ENCODE measurements around the gene ADORA3. TPM values are rescaled to one million over a fixed set of nuclear protein-coding genes. Genes with fewer than 3 reads are reported as not detected.
"Not testable (repeated sequence)": the region's sequence is repeated elsewhere in the genome, so short reads cannot be mapped to it uniquely, and the experiment has no call there.

ADORA3 gene
- polyA plus RNA-seq (2011; rRNA removed) (not detected in 2 replicates), polyA minus RNA-seq (2011; rRNA and poly(A)+ RNA removed) (not detected in 2 replicates)

- ChIA-PET CTCF (interaction anchor here (0.8 to 1.5 kb wide), 3 partner anchors 22 to 266 kb away, joined by 3 to 4 read pairs (median 3); no protein-coding TSS in a partner anchor), POLR2A (no interaction called here)
- peaks cover 15% of the 10 kb centered on the region for H3K27me3 ChIP-seq (ENCODE audit: control insufficient read depth, insufficient read depth, low read length)
- no peak within 1 kb of the TSS for H3K27ac ChIP-seq (ENCODE audit: low read depth, low read length)
- H3K9me3 ChIP-seq (ENCODE audit: control insufficient read depth, insufficient read depth, low read length) = no peaks in the 10 kb centered on the region
- DNase-seq (ENCODE audit: low read depth, low spot score) = no peak
- no peak within 1 kb of the TSS for H3K4me3 ChIP-seq (ENCODE audit: low read depth, low read length)
- no peak for TF ChIP-seq CTCF (IDR thresholded peaks at IDR 0.05; ENCODE audit: low read depth, low read length)
These were observed at the start of gene ADORA3, which contains the start of gene TMIGD3 for GRCh38 chr1:111503585-111504060. ADORA3 (minus strand) TSS chr1:111503633; CDS start chr1:111503354, 279 bp downstream. TMIGD3 (minus strand) TSS chr1:111503633; CDS start chr1:111503354, 279 bp downstream.

- ChIA-PET CTCF (interaction anchor here (0.9 to 1.5 kb wide), 3 partner anchors 45 to 47 kb away, joined by 3 to 8 read pairs (median 3); no protein-coding TSS in a partner anchor), POLR2A (interaction anchor here (0.6 to 1.0 kb wide), 5 partner anchors 11 to 217 kb away, joined by 3 to 6 read pairs (median 4); no protein-coding TSS in a partner anchor)
- no peak overlapping the region for H3K27ac ChIP-seq (ENCODE audit: low read depth, low read length)
These were observed 49.8 kb upstream of the ADORA3 start for GRCh38 chr1:111553196-111553595.

GRCh38 chr1:111552587-111552986 is 49.2 kb upstream of the ADORA3 start:
- CTCF ChIA-PET = interaction anchor here (0.9 to 1.1 kb wide), 2 partner anchors 45 to 48 kb away, joined by 3 read pairs; no protein-coding TSS in a partner anchor
- H3K4me3 ChIP-seq (ENCODE audit: low read depth, low read length) = no peak overlapping the region
- H3K9me3 ChIP-seq (ENCODE audit: control insufficient read depth, insufficient read depth, low read length) = no peaks in the 10 kb centered on the region
- no peak for DNase-seq (ENCODE audit: low read depth, low spot score)
- POLR2A ChIA-PET = no interaction called here
- no peak for TF ChIP-seq CTCF (IDR thresholded peaks at IDR 0.05; ENCODE audit: low read depth, low read length)
- H3K27me3 ChIP-seq (ENCODE audit: control insufficient read depth, insufficient read depth, low read length) = no peaks in the 10 kb centered on the region
- no peak overlapping the region for H3K27ac ChIP-seq (ENCODE audit: low read depth, low read length)

More at GRCh38 chr1:111553196-111553595, 49.8 kb upstream of the ADORA3 start:
- H3K9me3 ChIP-seq (ENCODE audit: control insufficient read depth, insufficient read depth, low read length) = no peaks in the 10 kb centered on the region
- H3K4me3 ChIP-seq (ENCODE audit: low read depth, low read length) = no peak overlapping the region
- peak; percentile 47 for DNase-seq (ENCODE audit: low read depth, low spot score)
- no peak for TF ChIP-seq CTCF (IDR thresholded peaks at IDR 0.05; ENCODE audit: low read depth, low read length)
- H3K27me3 ChIP-seq (ENCODE audit: control insufficient read depth, insufficient read depth, low read length) = no peaks in the 10 kb centered on the region

DNA sequence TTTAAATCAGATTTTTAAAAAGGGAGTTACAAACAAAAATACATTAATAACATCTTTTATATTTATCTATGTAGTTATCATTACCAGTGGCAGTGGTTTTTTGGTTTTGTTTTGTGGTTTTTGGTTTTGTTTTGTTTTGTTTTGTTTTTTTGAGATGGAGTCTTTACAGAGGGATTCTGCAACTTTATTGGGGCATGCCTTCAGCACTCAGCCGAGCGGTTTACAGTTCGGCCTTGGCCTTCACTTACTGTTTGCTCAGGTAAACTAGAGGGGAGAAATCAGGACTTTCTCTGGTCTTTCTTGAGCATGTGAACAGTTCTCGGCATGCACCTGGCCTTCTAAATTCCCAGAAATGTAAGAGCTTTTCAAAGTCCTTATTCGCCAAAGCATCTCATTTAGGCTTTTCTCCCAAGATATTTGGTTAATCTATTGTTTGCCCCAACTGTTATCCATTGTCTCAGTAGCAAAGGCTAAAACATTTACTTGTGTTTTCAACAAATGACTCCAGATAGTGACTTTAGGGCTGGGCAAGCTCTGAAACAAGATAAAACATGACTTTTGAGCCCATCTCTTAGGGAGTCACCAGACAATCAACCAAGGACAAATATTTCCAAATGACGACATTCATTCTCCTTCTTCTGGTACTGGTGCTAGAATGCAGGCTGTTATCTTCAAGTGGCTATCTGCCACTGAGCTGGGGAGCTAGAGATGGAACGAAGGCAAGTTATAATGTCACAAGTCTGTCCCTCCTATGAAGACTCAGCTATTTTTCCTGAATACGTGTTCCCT is 48.4 kb upstream of the ADORA3 start:
- Histone ChIP-seq H3K27me3 (ENCODE audit: control insufficient read depth, insufficient read depth, low read length) (no peaks in the 10 kb centered on the region), H3K4me3 (ENCODE audit: low read depth, low read length) (no peak overlapping the region), H3K27ac (ENCODE audit: low read depth, low read length) (no peak overlapping the region), H3K9me3 (ENCODE audit: control insufficient read depth, insufficient read depth, low read length) (no peaks in the 10 kb centered on the region)
- POLR2A ChIA-PET = no interaction called here
- CTCF ChIA-PET = interaction anchor here (0.6 to 0.8 kb wide), 2 partner anchors 43 to 121 kb away, joined by 3 read pairs; no protein-coding TSS in a partner anchor
- TF ChIP-seq CTCF (IDR thresholded peaks at IDR 0.05; ENCODE audit: low read depth, low read length) = no peak
- DNase-seq (ENCODE audit: low read depth, low spot score) = no peak

DNA sequence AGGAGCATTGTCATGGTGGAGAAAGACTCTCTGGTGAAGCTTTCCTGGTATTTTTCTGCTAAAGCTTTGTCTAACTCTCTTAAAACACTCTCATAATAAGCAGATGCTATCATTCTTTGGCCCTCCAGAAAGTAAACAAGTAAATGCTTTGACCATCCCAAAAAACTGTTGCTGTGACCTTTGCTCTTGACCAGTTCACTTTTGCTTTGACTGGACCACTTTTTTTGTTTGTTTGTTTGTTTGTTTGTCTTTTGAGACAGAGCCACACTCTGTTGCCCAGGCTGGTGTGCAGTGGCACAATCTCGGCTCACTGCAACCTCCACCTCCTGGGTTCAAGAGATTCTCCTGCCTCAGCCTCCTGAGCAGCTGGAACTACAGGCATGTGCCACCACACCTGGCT is 44.4 kb upstream of the ADORA3 start:
- POLR2A ChIA-PET; H3K27me3 ChIP-seq (ENCODE audit: control insufficient read depth, insufficient read depth, low read length); H3K27ac ChIP-seq (ENCODE audit: low read depth, low read length); H3K9me3 ChIP-seq (ENCODE audit: control insufficient read depth, insufficient read depth, low read length); DNase-seq (ENCODE audit: low read depth, low spot score); CTCF ChIA-PET; H3K4me3 ChIP-seq (ENCODE audit: low read depth, low read length): not testable (repeated sequence)

Measured in AG04450 (cell line).